IMR-90 (cell line): Measurements from ENCODE around the gene NEUROD6. TPM values are rescaled to one million over a fixed set of nuclear protein-coding genes. Genes with fewer than 3 reads are reported as not detected.

ENCODE experiments used
- ATAC-seq: fragments of 200-7000 bp; cut with Tn5 transposase; 2 replicates; pipeline ENCODE4 v1.9.1; 2020; ENCODE audit warnings: low read depth, mild to moderate bottlenecking, moderate library complexity
- BruUV-seq: library from RNA; stranded (reverse); fragments of 400-500 nt; replicated peaks from 2 replicates; lab custom pipeline; 2021; lab: Mats Ljungman, UMichigan
- CTCF ChIA-PET: fragments of 300-600 bp; formaldehyde crosslinking; extraction: SDS; loops from one replicate; lab custom pipeline; 2021; ENCODE audit warnings: antibody characterized with exemption; lab: Yijun Ruan, JAX
- POLR2A ChIA-PET: fragments of 300-600 bp; sonication (Branson Sonifier 250); formaldehyde crosslinking; loops from one replicate; lab custom pipeline; 2022; ENCODE audit warnings: antibody characterized with exemption; ENCODE audit not compliant: unreplicated experiment; lab: Charles Lee
- DNase-seq: peaks from one replicate; pipeline ENCODE4 v3.0.0; 2013
- H2AFZ ChIP-seq: replicated peaks from 2 replicates; pipeline ENCODE3; 2013; ENCODE audit warnings: low read length, mild to moderate bottlenecking; ENCODE audit not compliant: poor library complexity
- H2AK5ac ChIP-seq: 2 replicates; pipeline ENCODE4 v1.6.1; 2013; ENCODE audit warnings: low read depth, low read length, inconsistent platforms
- H2AK9ac ChIP-seq: replicated peaks from 2 replicates; pipeline ENCODE3; 2013; ENCODE audit warnings: mild to moderate bottlenecking, low read depth, low read length, moderate library complexity; ENCODE audit not compliant: poor library complexity
- H2BK120ac ChIP-seq: 2 replicates; pipeline ENCODE4 v1.6.1; 2013; ENCODE audit warnings: low read depth, low read length, inconsistent platforms
- H2BK15ac ChIP-seq: 3 replicates; pipeline ENCODE4 v1.6.1; 2013; ENCODE audit warnings: low read depth, low read length, inconsistent platforms
- H2BK20ac ChIP-seq: 2 replicates; pipeline ENCODE4 v1.6.1; 2013; ENCODE audit warnings: low read depth, mild to moderate bottlenecking, inconsistent platforms, low read length, moderate library complexity
- H2BK5ac ChIP-seq: 2 replicates; pipeline ENCODE4 v1.6.1; 2013; ENCODE audit warnings: mild to moderate bottlenecking, low read depth, low read length, inconsistent platforms; ENCODE audit not compliant: poor library complexity, severe bottlenecking
- H3K14ac ChIP-seq: replicated peaks from 2 replicates; pipeline ENCODE4 v1.6.1; 2013; ENCODE audit warnings: low read depth, low read length, inconsistent platforms
- H3K18ac ChIP-seq: 2 replicates; pipeline ENCODE4 v1.6.1; 2013; ENCODE audit warnings: low read depth, low read length, control low read depth
- H3K23ac ChIP-seq: 2 replicates; pipeline ENCODE4 v1.6.1; 2013; ENCODE audit warnings: low read depth, low read length, inconsistent platforms
- H3K27ac ChIP-seq: 2 replicates; pipeline ENCODE4 v1.5.1; 2013; ENCODE audit warnings: mild to moderate bottlenecking, control low read depth, low read length; ENCODE audit not compliant: insufficient read depth
- H3K27me3 ChIP-seq: 2 replicates; pipeline ENCODE4 v1.6.1; 2013; ENCODE audit warnings: low read length; ENCODE audit not compliant: control insufficient read depth, insufficient read depth
- H3K36me3 ChIP-seq: 2 replicates; pipeline ENCODE4 v1.6.1; 2013; ENCODE audit warnings: low read length, mixed read lengths; ENCODE audit not compliant: control insufficient read depth, insufficient read depth
- H3K4ac ChIP-seq: 2 replicates; pipeline ENCODE4 v1.6.1; 2013; ENCODE audit warnings: low read depth, low read length, inconsistent platforms
- H3K4me1 ChIP-seq: 2 replicates; pipeline ENCODE4 v1.6.1; 2013; ENCODE audit warnings: low read length, mixed read lengths; ENCODE audit not compliant: control insufficient read depth, insufficient read depth
- H3K4me2 ChIP-seq: 2 replicates; pipeline ENCODE4 v1.6.1; 2013; ENCODE audit warnings: low read depth, mild to moderate bottlenecking, control low read depth, low read length, moderate library complexity
- H3K4me3 ChIP-seq: 2 replicates; pipeline ENCODE4 v1.5.1; 2013; ENCODE audit warnings: low read depth, mild to moderate bottlenecking, control low read depth, low read length, moderate library complexity; ENCODE audit not compliant: insufficient read depth
- H3K56ac ChIP-seq: 2 replicates; pipeline ENCODE4 v1.6.1; 2013; ENCODE audit warnings: low read length, inconsistent platforms; ENCODE audit not compliant: insufficient read depth; ENCODE audit errors: extremely low read depth
- H3K79me1 ChIP-seq, 2 experiments: 2 replicates each; pipeline ENCODE4 v1.6.1; 2013; ENCODE audit warnings: low read length in 2 of 2, inconsistent platforms in 1 of 2, low read depth in 1 of 2
- H3K9ac ChIP-seq: 2 replicates; pipeline ENCODE4 v1.6.1; 2013; ENCODE audit warnings: low read depth, low read length, control low read depth
- H3K9me1 ChIP-seq: 2 replicates; pipeline ENCODE4 v1.6.1; 2013; ENCODE audit warnings: low read length, inconsistent platforms; ENCODE audit not compliant: insufficient read depth
- H3K9me3 ChIP-seq: 2 replicates; pipeline ENCODE4 v1.6.1; 2013; ENCODE audit warnings: low read length; ENCODE audit not compliant: control insufficient read depth, insufficient read depth
- H4K20me1 ChIP-seq: 2 replicates; pipeline ENCODE4 v1.6.1; 2013; ENCODE audit warnings: low read length, inconsistent platforms; ENCODE audit not compliant: insufficient read depth
- H4K5ac ChIP-seq: 2 replicates; pipeline ENCODE4 v1.6.1; 2013; ENCODE audit warnings: mild to moderate bottlenecking, low read depth, low read length, control low read depth
- H4K8ac ChIP-seq, 2 experiments: 2 replicates each; pipeline ENCODE4 v1.6.1; 2013; ENCODE audit warnings: low read depth in 2 of 2, low read length in 2 of 2, control low read depth in 1 of 2, inconsistent platforms in 1 of 2
- H4K91ac ChIP-seq: 2 replicates; pipeline ENCODE4 v1.6.1; 2013; ENCODE audit warnings: low read depth, low read length, inconsistent platforms; ENCODE audit not compliant: insufficient read depth
- BHLHE40 ChIP-seq: fragments of 150-350 bp; IDR thresholded peaks from 2 replicates; pipeline ENCODE4 v1.6.1; 2016; ENCODE audit warnings: mild to moderate bottlenecking, low read depth, low read length
- CEBPB ChIP-seq: IDR thresholded peaks from 2 replicates; pipeline ENCODE4 v1.6.1; 2012; ENCODE audit warnings: low read depth, low read length, improper control_type of control experiment
- CHD1 ChIP-seq: IDR thresholded peaks from 2 replicates; pipeline ENCODE4 v1.6.1; 2012; ENCODE audit warnings: low read depth, low read length, improper control_type of control experiment
- FOS ChIP-seq: fragments of 150-350 bp; IDR thresholded peaks from 2 replicates; pipeline ENCODE4 v1.6.1; 2016; ENCODE audit warnings: low read depth, low read length
- MAFK ChIP-seq: IDR thresholded peaks from 2 replicates; pipeline ENCODE4 v1.6.1; 2012; ENCODE audit warnings: low read depth, low read length, improper control_type of control experiment
- MXI1 ChIP-seq: IDR thresholded peaks from 2 replicates; pipeline ENCODE4 v1.6.1; 2012; ENCODE audit warnings: low read depth, mild to moderate bottlenecking, low read length, moderate library complexity, borderline replicate concordance
- NFE2L2 ChIP-seq: fragments of 150-350 bp; IDR thresholded peaks from 2 replicates; pipeline ENCODE4 v1.6.1; 2016; ENCODE audit warnings: low read depth, mild to moderate bottlenecking, low read length
- POLR2A ChIP-seq: IDR thresholded peaks from 2 replicates; pipeline ENCODE4 v1.6.1; 2012; ENCODE audit warnings: mild to moderate bottlenecking, low read depth, low read length
- RAD21 ChIP-seq: IDR thresholded peaks from 2 replicates; pipeline ENCODE4 v1.6.1; 2012; ENCODE audit warnings: low read length, improper control_type of control experiment
- RCOR1 ChIP-seq: IDR thresholded peaks from 2 replicates; pipeline ENCODE4 v1.6.1; 2012; ENCODE audit warnings: mild to moderate bottlenecking, low read length, improper control_type of control experiment; ENCODE audit not compliant: insufficient replicate concordance
- SMC3 ChIP-seq: fragments of 150-350 bp; IDR thresholded peaks from 2 replicates; pipeline ENCODE4 v1.6.1; 2016; ENCODE audit warnings: low read depth, mild to moderate bottlenecking, antibody characterized with exemption, low read length, moderate library complexity
- USF2 ChIP-seq: fragments of 150-350 bp; IDR thresholded peaks from 2 replicates; pipeline ENCODE4 v1.6.1; 2017; ENCODE audit warnings: mild to moderate bottlenecking, antibody characterized with exemption, low read length, low read depth
- WGBS, 2 experiments: methylation state at CpG; one replicate each; pipeline versions ENCODE4 v1.1.5 to v1.1.7; 2013; ENCODE audit warnings: missing lambda C conversion rate in 2 of 2; ENCODE audit not compliant: insufficient read length in 1 of 2; ENCODE audit errors: extremely low coverage in 2 of 2; 5-methylcytosine and 5-hydroxymethylcytosine counted together
- dilution Hi-C: fragments of 300-500 bp; cut with HindIII; formaldehyde crosslinking; loops from one replicate; pipeline ENCODE4 v1.14.3; 2018; ENCODE audit warnings: low sequenced_read_pairs; ENCODE audit not compliant: unreplicated experiment
- in situ Hi-C: fragments of 300-500 bp; cut with MboI; formaldehyde crosslinking; loops from 3 replicates; pipeline ENCODE4 v1.14.3; 2019; ENCODE audit warnings: low sequenced_read_pairs, inconsistent platforms, mixed read lengths
- intact Hi-C: fragments of 100-400 bp; cut with micrococcal nuclease; formaldehyde crosslinking; loops from 2 replicates; pipeline ENCODE4 v1.10.0; 2022
- polyA plus RNA-seq, 3 experiments: library from polyadenylated mRNA; depleted of rRNA; stranded (reverse); fragments of >200 nt; gene quantifications; 2 replicates each; pipeline ENCODE4 v1.2.3, GENCODE V29; 2012; ENCODE audit warnings: low replicate concordance in 1 of 3
- total RNA-seq: library from RNA; depleted of rRNA; stranded (reverse); fragments of >200 nt; gene quantifications from 2 replicates; pipeline ENCODE4 v1.2.3, GENCODE V29; 2012
- TF ChIP-seq, protein P1 (sequence below): conservative IDR thresholded peaks from 2 replicates; pipeline ENCODE4 v1.5.1; 2012; ENCODE audit warnings: mild to moderate bottlenecking, low read depth, low read length, improper control_type of control experiment

NEUROD6 gene
- total and polyA plus RNA-seq, 2 of the 4 experiments (the other 2 are of a cell fraction): not detected

GRCh38 chr7:31299336-31299735 lies 41.2 kb downstream of the NEUROD6 start:
- H2BK5ac ChIP-seq: no peak overlapping the region
- no peaks in the 10 kb centered on the region for H3K27me3 ChIP-seq
- no peak for ATAC-seq
- H3K14ac ChIP-seq: no peak overlapping the region
- CTCF ChIA-PET: interaction anchor here (0.6 kb wide), 1 partner anchor 30 kb away, joined by 3 read pairs; no protein-coding TSS in a partner anchor
- in situ Hi-C loops: no loop called here
- no peak overlapping the region for H2AFZ ChIP-seq
- no peak overlapping the region for H2BK20ac ChIP-seq
- H4K91ac ChIP-seq: no peak overlapping the region
- no peak overlapping the region for H4K8ac ChIP-seq
- H2BK15ac ChIP-seq: no peak overlapping the region
- no peak overlapping the region for H3K4ac ChIP-seq
- no peak overlapping the region for H3K4me2 ChIP-seq
- H3K9ac ChIP-seq: no peak overlapping the region
- H3K56ac ChIP-seq: no peak overlapping the region
- no peak overlapping the region for H2BK120ac ChIP-seq
- no peak for DNase-seq
- H3K4me3 ChIP-seq: no peak overlapping the region
- no peak overlapping the region for H4K5ac ChIP-seq
- no peaks in the 10 kb centered on the region for H3K79me1 ChIP-seq
- H3K9me3 ChIP-seq: no peaks in the 10 kb centered on the region
- no peak overlapping the region for H2AK9ac ChIP-seq
- H3K18ac ChIP-seq: no peak overlapping the region
- H3K23ac ChIP-seq: no peak overlapping the region
- H3K36me3 ChIP-seq: no peaks in the 10 kb centered on the region
- H3K27ac ChIP-seq: no peak overlapping the region
- POLR2A ChIA-PET: no interaction called here
- dilution Hi-C loops: no loop called here
- TF ChIP-seq, protein P1, sequence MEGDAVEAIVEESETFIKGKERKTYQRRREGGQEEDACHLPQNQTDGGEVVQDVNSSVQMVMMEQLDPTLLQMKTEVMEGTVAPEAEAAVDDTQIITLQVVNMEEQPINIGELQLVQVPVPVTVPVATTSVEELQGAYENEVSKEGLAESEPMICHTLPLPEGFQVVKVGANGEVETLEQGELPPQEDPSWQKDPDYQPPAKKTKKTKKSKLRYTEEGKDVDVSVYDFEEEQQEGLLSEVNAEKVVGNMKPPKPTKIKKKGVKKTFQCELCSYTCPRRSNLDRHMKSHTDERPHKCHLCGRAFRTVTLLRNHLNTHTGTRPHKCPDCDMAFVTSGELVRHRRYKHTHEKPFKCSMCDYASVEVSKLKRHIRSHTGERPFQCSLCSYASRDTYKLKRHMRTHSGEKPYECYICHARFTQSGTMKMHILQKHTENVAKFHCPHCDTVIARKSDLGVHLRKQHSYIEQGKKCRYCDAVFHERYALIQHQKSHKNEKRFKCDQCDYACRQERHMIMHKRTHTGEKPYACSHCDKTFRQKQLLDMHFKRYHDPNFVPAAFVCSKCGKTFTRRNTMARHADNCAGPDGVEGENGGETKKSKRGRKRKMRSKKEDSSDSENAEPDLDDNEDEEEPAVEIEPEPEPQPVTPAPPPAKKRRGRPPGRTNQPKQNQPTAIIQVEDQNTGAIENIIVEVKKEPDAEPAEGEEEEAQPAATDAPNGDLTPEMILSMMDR: no peak
- no peak for TF ChIP-seq CEBPB
- TF ChIP-seq CHD1: no peak
- TF ChIP-seq SMC3: no peak
- TF ChIP-seq MXI1: no peak
- TF ChIP-seq FOS: no peak
- TF ChIP-seq RAD21: no peak
- TF ChIP-seq NFE2L2: no peak
- no peak for TF ChIP-seq MAFK
- TF ChIP-seq BHLHE40: no peak
- TF ChIP-seq USF2: no peak
- TF ChIP-seq RCOR1: no peak
- TF ChIP-seq POLR2A: no peak
- H3K4me1 ChIP-seq: no peaks in the 10 kb centered on the region
- intact Hi-C loops: no loop called here
- H3K9me1 ChIP-seq: no peaks in the 10 kb centered on the region
- no peak overlapping the region for H2AK5ac ChIP-seq
- no CpG with 5 or more reads among the region's 1 CpG for WGBS, 2 experiments
- BruUV-seq: no TSS peak
- H4K20me1 ChIP-seq: no peaks in the 10 kb centered on the region
